ENCODE measurements around the gene CDPF1.

- TF ChIP-seq CTCF (conservative IDR thresholded peaks at IDR 0.05; ENCODE audit: low read depth in 2 of 2) (no peak), EZH2 (IDR thresholded peaks at IDR 0.05; ENCODE audit: low read depth, unreplicated experiment) (no peak), CREB1 (CRISPR knock-in tag; IDR thresholded peaks at IDR 0.05; ENCODE audit: low read depth) (no peak), JUNB (IDR thresholded peaks at IDR 0.05; ENCODE audit: unreplicated experiment) (no peak), REST (IDR thresholded peaks at IDR 0.05; ENCODE audit: unreplicated experiment) (no peak), POLR2AphosphoS5 (IDR thresholded peaks at IDR 0.05; ENCODE audit: low read depth) (no peak), ETS1 (IDR thresholded peaks at IDR 0.05) (no peak), EZH2phosphoT487 (IDR thresholded peaks at IDR 0.05; ENCODE audit: unreplicated experiment) (no peak), NANOG (IDR thresholded peaks at IDR 0.05; ENCODE audit: borderline replicate concordance) (no peak), ZNF331 (CRISPR knock-in tag; IDR thresholded peaks at IDR 0.05; ENCODE audit: low read depth) (no peak), ZNF114 (CRISPR knock-in tag; IDR thresholded peaks at IDR 0.05) (no peak), ZNF462 (CRISPR knock-in tag; IDR thresholded peaks at IDR 0.05) (no peak)
Observed at GRCh38 chr22:46272196-46272595, 22.1 kb upstream of the CDPF1 start.

Data from GM23338 (cell line).